Adipocyte (in vitro differentiated cells): Measurements from ENCODE around the gene POLDIP2.
A peak's percentile ranks its signal among the peaks of the same experiment; 100 is the strongest.

Experiments used
- DNase-seq: peaks from one replicate; pipeline ENCODE4 v3.0.0-alpha.2; 2015; ENCODE audit warnings: low read depth
- H3K27me3 ChIP-seq: replicated peaks from 2 replicates; pipeline ENCODE4 v1.7.0; 2013; ENCODE audit warnings: mild to moderate bottlenecking, low read length, moderate library complexity; ENCODE audit not compliant: control insufficient read depth, insufficient read depth
- H3K36me3 ChIP-seq: 2 replicates; pipeline ENCODE4 v1.7.0; 2013; ENCODE audit warnings: low read length, mild to moderate bottlenecking, moderate library complexity; ENCODE audit not compliant: control insufficient read depth, insufficient read depth, severe bottlenecking
- H3K4me1 ChIP-seq: 2 replicates; pipeline ENCODE4 v1.7.0; 2013; ENCODE audit warnings: mild to moderate bottlenecking, low read length, moderate library complexity; ENCODE audit not compliant: control insufficient read depth, insufficient read depth
- H3K4me3 ChIP-seq: 2 replicates; pipeline ENCODE4 v1.7.0; 2013; ENCODE audit warnings: mild to moderate bottlenecking, low read length, moderate library complexity
- H3K9ac ChIP-seq: 2 replicates; pipeline ENCODE4 v1.7.0; 2013; ENCODE audit warnings: mild to moderate bottlenecking, low read length, moderate library complexity
- H3K9me3 ChIP-seq: 2 replicates; pipeline ENCODE4 v1.7.0; 2013; ENCODE audit warnings: mild to moderate bottlenecking, low read length, moderate library complexity; ENCODE audit not compliant: control insufficient read depth

The POLDIP2 gene

GRCh38 chr17:28388106-28388505, 30.8 kb upstream of the POLDIP2 start:
- H3K4me3 ChIP-seq: no peak overlapping the region
- no peaks in the 10 kb centered on the region for H3K9me3 ChIP-seq
- DNase-seq: no peak
- H3K27me3 ChIP-seq: peaks cover 3% of the 10 kb centered on the region
- no peak overlapping the region for H3K9ac ChIP-seq
- peaks cover 8% of the 10 kb centered on the region for H3K36me3 ChIP-seq
- H3K4me1 ChIP-seq: peaks cover 5% of the 10 kb centered on the region

GRCh38 chr17:28386391-28386790, 29.1 kb upstream of the POLDIP2 start:
- H3K4me1 ChIP-seq: no peaks in the 10 kb centered on the region
- H3K27me3 ChIP-seq: peaks cover 3% of the 10 kb centered on the region
- peaks cover 8% of the 10 kb centered on the region for H3K36me3 ChIP-seq
- H3K9ac ChIP-seq: no peak overlapping the region
- DNase-seq: no peak
- H3K9me3 ChIP-seq: no peaks in the 10 kb centered on the region
- no peak overlapping the region for H3K4me3 ChIP-seq

DNA sequence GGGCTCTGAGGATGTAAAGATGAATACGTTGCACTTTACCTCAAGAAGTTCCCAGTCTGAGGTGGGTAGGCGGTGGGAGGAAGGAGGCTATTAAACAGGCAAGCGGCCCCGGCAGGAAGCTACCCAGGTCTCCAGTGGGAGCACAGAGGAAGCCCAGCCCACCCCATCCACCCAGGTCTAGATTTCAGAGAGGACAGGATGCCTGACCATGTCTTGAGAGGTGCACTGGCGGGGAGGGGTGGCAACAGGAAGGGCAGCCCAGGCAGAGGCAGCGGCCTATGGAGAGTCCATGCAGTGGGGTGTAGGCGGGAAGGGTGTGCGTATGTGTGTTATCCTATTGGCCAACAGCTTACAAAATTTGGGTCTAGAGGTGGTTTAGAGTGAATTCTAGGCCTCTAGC, 28.1 kb upstream of the POLDIP2 start:
- H3K27me3 ChIP-seq: peaks cover 3% of the 10 kb centered on the region
- peaks cover 8% of the 10 kb centered on the region for H3K36me3 ChIP-seq
- H3K9me3 ChIP-seq: no peaks in the 10 kb centered on the region
- no peak overlapping the region for H3K4me3 ChIP-seq
- H3K4me1 ChIP-seq: no peaks in the 10 kb centered on the region
- H3K9ac ChIP-seq: no peak overlapping the region
- DNase-seq: no peak

DNA sequence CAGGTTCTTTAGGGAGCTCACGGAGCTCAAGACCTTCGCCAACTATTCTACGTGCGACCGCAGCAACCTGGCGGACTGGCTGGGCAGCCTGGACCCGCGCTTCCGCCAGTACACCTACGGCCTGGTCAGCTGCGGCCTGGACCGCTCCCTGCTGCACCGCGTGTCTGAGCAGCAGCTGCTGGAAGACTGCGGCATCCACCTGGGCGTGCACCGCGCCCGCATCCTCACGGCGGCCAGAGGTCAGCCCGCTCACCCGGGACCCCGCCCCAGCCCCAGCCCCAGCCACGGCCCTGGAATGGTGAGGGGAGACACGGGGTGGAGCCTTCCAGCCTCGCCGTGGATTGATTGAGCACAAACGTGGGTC, 27.7 kb upstream of the POLDIP2 start:
- Histone ChIP-seq H3K36me3 (peaks cover 8% of the 10 kb centered on the region), H3K4me3 (no peak overlapping the region), H3K9ac (no peak overlapping the region), H3K9me3 (no peaks in the 10 kb centered on the region), H3K4me1 (no peaks in the 10 kb centered on the region), H3K27me3 (peaks cover 3% of the 10 kb centered on the region)
- DNase-seq: no peak

DNA sequence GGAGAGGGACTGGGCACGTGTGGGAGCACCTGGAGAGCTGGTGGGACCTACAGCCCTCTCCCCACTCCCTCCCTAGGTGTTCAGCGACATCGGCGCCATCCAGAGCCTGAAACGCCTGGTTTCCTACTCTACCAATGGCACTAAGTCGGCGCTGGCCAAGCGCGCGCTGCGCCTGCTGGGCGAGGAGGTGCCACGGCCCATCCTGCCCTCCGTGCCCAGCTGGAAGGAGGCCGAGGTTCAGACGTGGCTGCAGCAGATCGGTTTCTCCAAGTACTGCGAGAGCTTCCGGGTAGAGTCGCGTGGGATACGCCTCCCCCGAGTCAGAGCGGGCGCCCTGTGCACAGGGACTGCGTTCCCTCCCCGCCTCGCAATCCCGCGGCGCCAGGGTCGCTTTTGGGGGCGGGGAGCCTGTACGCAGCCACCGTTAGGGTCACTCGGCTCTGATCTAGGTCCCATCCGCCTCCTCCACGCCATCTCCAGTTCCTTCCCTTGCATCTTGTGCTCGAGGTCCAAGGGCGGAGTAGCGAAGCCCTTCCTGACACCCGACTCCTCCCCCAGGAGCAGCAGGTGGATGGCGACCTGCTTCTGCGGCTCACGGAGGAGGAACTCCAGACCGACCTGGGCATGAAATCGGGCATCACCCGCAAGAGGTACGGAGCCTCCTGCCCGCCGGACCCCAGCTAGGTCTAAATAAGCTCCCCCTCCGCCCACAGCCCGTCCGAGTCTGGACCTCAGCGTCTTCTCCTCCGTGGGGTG, 27.1 kb upstream of the POLDIP2 start:
- Histone ChIP-seq H3K9me3 (no peaks in the 10 kb centered on the region), H3K4me1 (no peaks in the 10 kb centered on the region), H3K9ac (no peak overlapping the region), H3K36me3 (peaks cover 4% of the 10 kb centered on the region), H3K4me3 (no peak overlapping the region), H3K27me3 (peaks cover 3% of the 10 kb centered on the region)
- no peak for DNase-seq

DNA sequence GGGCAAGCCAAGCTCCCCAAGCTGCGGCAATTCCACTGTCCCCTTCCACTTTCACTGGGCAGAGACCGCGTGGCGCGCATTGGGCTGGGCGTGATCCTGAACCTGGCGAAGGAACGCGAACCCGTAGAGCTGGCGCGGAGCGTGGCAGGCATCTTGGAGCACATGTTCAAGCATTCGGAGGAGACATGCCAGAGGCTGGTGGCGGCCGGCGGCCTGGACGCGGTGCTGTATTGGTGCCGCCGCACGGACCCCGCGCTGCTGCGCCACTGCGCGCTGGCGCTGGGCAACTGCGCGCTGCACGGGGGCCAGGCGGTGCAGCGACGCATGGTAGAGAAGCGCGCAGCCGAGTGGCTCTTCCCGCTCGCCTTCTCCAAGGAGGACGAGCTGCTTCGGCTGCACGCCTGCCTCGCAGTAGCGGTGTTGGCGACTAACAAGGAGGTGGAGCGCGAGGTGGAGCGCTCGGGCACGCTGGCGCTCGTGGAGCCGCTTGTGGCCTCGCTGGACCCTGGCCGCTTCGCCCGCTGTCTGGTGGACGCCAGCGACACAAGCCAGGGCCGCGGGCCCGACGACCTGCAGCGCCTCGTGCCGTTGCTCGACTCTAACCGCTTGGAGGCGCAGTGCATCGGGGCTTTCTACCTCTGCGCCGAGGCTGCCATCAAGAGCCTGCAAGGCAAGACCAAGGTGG, 24.0 kb upstream of the POLDIP2 start:
- H3K9me3 ChIP-seq: no peaks in the 10 kb centered on the region
- no peak overlapping the region for H3K4me3 ChIP-seq
- no peak for DNase-seq
- H3K36me3 ChIP-seq: no peaks in the 10 kb centered on the region
- no peaks in the 10 kb centered on the region for H3K4me1 ChIP-seq
- peaks cover 3% of the 10 kb centered on the region for H3K27me3 ChIP-seq
- no peak overlapping the region for H3K9ac ChIP-seq

GRCh38 chr17:28379814-28380801, 22.8 kb upstream of the POLDIP2 start:
- no peaks in the 10 kb centered on the region for H3K9me3 ChIP-seq
- H3K4me1 ChIP-seq: no peaks in the 10 kb centered on the region
- H3K9ac ChIP-seq: no peak overlapping the region
- no peaks in the 10 kb centered on the region for H3K36me3 ChIP-seq
- H3K27me3 ChIP-seq: peaks cover 3% of the 10 kb centered on the region
- no peak overlapping the region for H3K4me3 ChIP-seq
- peak; percentile 83 for DNase-seq

GRCh38 chr17:28372945-28373274, 15.6 kb upstream of the POLDIP2 start:
- peaks cover 26% of the 10 kb centered on the region for H3K4me1 ChIP-seq
- H3K4me3 ChIP-seq: peak overlapping the region; percentile 71
- H3K9me3 ChIP-seq: no peaks in the 10 kb centered on the region
- peak; percentile 6 for DNase-seq
- no peaks in the 10 kb centered on the region for H3K27me3 ChIP-seq
- no peaks in the 10 kb centered on the region for H3K36me3 ChIP-seq
- no peak overlapping the region for H3K9ac ChIP-seq

- no peaks in the 10 kb centered on the region for H3K9me3 ChIP-seq
- H3K27me3 ChIP-seq: no peaks in the 10 kb centered on the region
- no peaks in the 10 kb centered on the region for H3K36me3 ChIP-seq
- H3K4me1 ChIP-seq: peaks cover 26% of the 10 kb centered on the region
- H3K4me3 ChIP-seq: peak overlapping the region; percentile 71
- DNase-seq: peak; percentile 66
- H3K9ac ChIP-seq: peak overlapping the region; percentile 56
Measured at GRCh38 chr17:28372203-28372944, 15.0 kb upstream of the POLDIP2 start.

GRCh38 chr17:28371245-28372202, 14.2 kb upstream of the POLDIP2 start, which contains the start of gene SARM1:
Gene SARM1, plus strand, starts transcription at chr17:28371694. Its CDS starts 339 bp downstream, at chr17:28372033.
- Histone ChIP-seq H3K9me3 (no peaks in the 10 kb centered on the region), H3K27me3 (no peaks in the 10 kb centered on the region), H3K9ac (peak within 1 kb of the TSS; percentile 56), H3K4me3 (peak within 1 kb of the TSS; percentile 71), H3K4me1 (peaks cover 26% of the 10 kb centered on the region), H3K36me3 (no peaks in the 10 kb centered on the region)
- peak; percentile 92 for DNase-seq
